GM12878 (cell line): Measurements from ENCODE around the gene DLG2. TPM values are rescaled to one million over a fixed set of nuclear protein-coding genes. Genes with fewer than 3 reads are reported as not detected.

Source experiments
- ATAC-seq: fragments of 200-7000 bp; cut with Tn5 transposase; 3 replicates; pipeline ENCODE4 v1.9.1; 2020; ENCODE audit warnings: mild to moderate bottlenecking, moderate library complexity
- BruUV-seq: library from RNA; stranded (reverse); fragments of 400-500 nt; replicated peaks from 2 replicates; lab custom pipeline; 2021; lab: Mats Ljungman, UMichigan
- CTCF ChIA-PET: fragments of 300-600 bp; sonication (Branson Sonifier 250); formaldehyde crosslinking; extraction: SDS; loops from one replicate; lab custom pipeline; 2021; ENCODE audit warnings: inconsistent platforms; lab: Yijun Ruan, JAX
- POLR2A ChIA-PET: fragments of 350-600 bp; formaldehyde crosslinking; extraction: SDS; loops from one replicate; lab custom pipeline; 2021; ENCODE audit warnings: inconsistent platforms; lab: Charles Lee
- RAD21 ChIA-PET: fragments of 300-600 bp; sonication (Branson Sonifier 250); formaldehyde crosslinking; loops from one replicate; lab custom pipeline; 2023; ENCODE audit warnings: antibody characterized with exemption; ENCODE audit not compliant: unreplicated experiment; lab: Charles Lee
- SMC1A ChIA-PET: fragments of 300-600 bp; sonication (Branson Sonifier 250); formaldehyde crosslinking; loops from one replicate; lab custom pipeline; 2023; ENCODE audit not compliant: unreplicated experiment, uncharacterized antibody; lab: Charles Lee
- DNase-seq: peaks from one replicate; pipeline ENCODE4 v3.0.0-alpha.2; 2011; ENCODE audit warnings: low read depth, low spot score
- FAIRE-seq: peaks from 3 replicates; lab custom pipeline; 2011; peaks lifted over from hg19 to GRCh38; lab: Jason Lieb, UNC
- H2AFZ ChIP-seq: 2 replicates; pipeline ENCODE4 v1.6.0; 2011; ENCODE audit warnings: low read depth, low read length, control low read depth; ENCODE audit not compliant: control insufficient read depth
- H3K27ac ChIP-seq: 2 replicates; pipeline ENCODE4 v1.5.1; 2011; ENCODE audit warnings: control low read depth; ENCODE audit not compliant: control insufficient read depth, insufficient read depth
- H3K27me3 ChIP-seq, 2 experiments: replicated peaks in 1 of 2; 2 replicates each; pipeline versions ENCODE4 v1.6.0 to v1.6.1; 2011; ENCODE audit warnings: low read length in 1 of 2; ENCODE audit not compliant: control insufficient read depth in 2 of 2, insufficient read depth in 2 of 2
- H3K36me3 ChIP-seq, 2 experiments: 2 replicates each; pipeline ENCODE4 v1.5.1; 2011; ENCODE audit warnings: low read length in 1 of 2; ENCODE audit not compliant: control insufficient read depth in 2 of 2, insufficient read depth in 2 of 2
- H3K4me1 ChIP-seq: 2 replicates; pipeline ENCODE4 v1.6.1; 2011; ENCODE audit warnings: mild to moderate bottlenecking, low read length, moderate library complexity, mixed read lengths; ENCODE audit not compliant: control insufficient read depth, insufficient read depth
- H3K4me2 ChIP-seq: 2 replicates; pipeline ENCODE4 v1.6.0; 2011; ENCODE audit warnings: control low read depth; ENCODE audit not compliant: control insufficient read depth, insufficient read depth
- H3K4me3 ChIP-seq: fragments of 200-600 bp; sonication (generic); 2 replicates; pipeline ENCODE4 v1.5.1; 2016
- H3K79me2 ChIP-seq: 2 replicates; pipeline ENCODE4 v1.6.0; 2011; ENCODE audit warnings: low read length; ENCODE audit not compliant: control insufficient read depth, insufficient read depth
- H3K9ac ChIP-seq: 2 replicates; pipeline ENCODE4 v1.8.0; 2011; ENCODE audit warnings: low read length, control low read depth, mixed read lengths; ENCODE audit not compliant: control insufficient read depth, insufficient read depth
- H3K9me3 ChIP-seq: replicated peaks from 3 replicates; pipeline ENCODE4 v1.5.1; 2011; ENCODE audit warnings: mild to moderate bottlenecking, low read length; ENCODE audit not compliant: control insufficient read depth, insufficient read depth
- H4K20me1 ChIP-seq: 2 replicates; pipeline ENCODE4 v1.6.0; 2011; ENCODE audit not compliant: control insufficient read depth, insufficient read depth
- BRCA1 ChIP-seq: IDR thresholded peaks from 2 replicates; pipeline ENCODE4 v1.6.1; 2011; ENCODE audit warnings: low read depth, low read length, improper control_type of control experiment
- FOS ChIP-seq: IDR thresholded peaks from 3 replicates; pipeline ENCODE4 v1.6.1; 2011; ENCODE audit warnings: borderline replicate concordance; ENCODE audit not compliant: insufficient read length; ENCODE audit errors: extremely low read depth
- IRF3 ChIP-seq: fragments of 450-650 bp; IDR thresholded peaks from 2 replicates; pipeline ENCODE4 v1.6.1; 2014; ENCODE audit warnings: mild to moderate bottlenecking
- LARP7 ChIP-seq: fragments of 450-650 bp; IDR thresholded peaks from 2 replicates; pipeline ENCODE4 v1.6.1; 2017; ENCODE audit warnings: mild to moderate bottlenecking
- RB1 ChIP-seq: fragments of 450-650 bp; formaldehyde crosslinking; IDR thresholded peaks from 2 replicates; pipeline ENCODE4 v1.6.1; 2017; ENCODE audit warnings: mild to moderate bottlenecking, borderline replicate concordance
- RBBP5 ChIP-seq: fragments of 200-600 bp; sonication (generic); conservative IDR thresholded peaks from 2 replicates; pipeline ENCODE4 v1.6.1; 2016
- SIN3A ChIP-seq: IDR thresholded peaks from 2 replicates; pipeline ENCODE4 v1.6.1; 2012; ENCODE audit warnings: low read depth, low read length, improper control_type of control experiment
- SIX5 ChIP-seq: IDR thresholded peaks from 2 replicates; pipeline ENCODE4 v1.6.1; 2011; ENCODE audit warnings: mild to moderate bottlenecking, low read depth, low read length, moderate library complexity; ENCODE audit not compliant: severe bottlenecking
- SREBF2 ChIP-seq: IDR thresholded peaks from 2 replicates; pipeline ENCODE4 v1.6.1; 2012; ENCODE audit warnings: mild to moderate bottlenecking, low read length
- ZBTB33 ChIP-seq: fragments of 450-650 bp; IDR thresholded peaks from 2 replicates; pipeline ENCODE4 v1.6.1; 2017; ENCODE audit warnings: mild to moderate bottlenecking
- ZNF687 ChIP-seq: fragments of 450-650 bp; IDR thresholded peaks from 2 replicates; pipeline ENCODE4 v1.6.1; 2017; ENCODE audit warnings: mild to moderate bottlenecking, moderate library complexity
- WGBS: methylation state at CpG from one replicate; pipeline ENCODE4 v1.1.6; 2016; ENCODE audit warnings: low lambda C conversion rate; ENCODE audit not compliant: insufficient replicate concordance, insufficient coverage; ENCODE audit errors: missing lambda C conversion rate; 5-methylcytosine and 5-hydroxymethylcytosine counted together
- in situ Hi-C: fragments of 300-500 bp; cut with MboI; formaldehyde crosslinking; loops from 9 replicates; pipeline ENCODE4 v1.14.3; 2018; ENCODE audit warnings: mixed read lengths
- intact Hi-C: fragments of 100-400 bp; cut with micrococcal nuclease; formaldehyde crosslinking; loops from one replicate; pipeline ENCODE4 v1.14.2; 2022; ENCODE audit not compliant: unreplicated experiment
- polyA plus RNA-seq, 11 experiments: library from polyadenylated mRNA; depleted of rRNA in 4 of 11; unstranded in 6 of 11; stranded (reverse) in 5 of 11; fragments of >200 nt; fragmentation: Nextera tagmentation in 4 of 11; fragmentation: Illumina TruSeq in 1 of 11; extraction: Ambion mirVana in 4 of 11; extraction: Trizol in 1 of 11; gene quantifications; 1 replicate in 1 of 11; 2 replicates in 10 of 11; pipeline versions ENCODE4 v1.2.1 to v1.2.3, GENCODE V29; 2011 to 2016; ENCODE audit warnings: inconsistent platforms in 2 of 11, missing spikeins in 2 of 11, low read depth in 1 of 11
- total RNA-seq, 4 experiments: library from RNA; depleted of rRNA in 3 of 4; stranded (reverse); fragments of >200 nt in 3 of 4; fragmentation: Illumina TruSeq in 1 of 4; extraction: Trizol in 1 of 4; gene quantifications; 2 replicates each; pipeline versions ENCODE4 v1.2.1 to v1.2.3, GENCODE V29; 2013 to 2021

DLG2 gene
- total and polyA plus RNA-seq, 10 of the 15 experiments (the other 5 are each of a cell fraction or from before 2014, with no cell fraction given): 0.09 to 0.98 (median 0.35) TPM

GRCh38 chr11:85170184-85170583, 457.0 kb downstream of the DLG2 start:
- ChIA-PET RAD21 (no interaction called here), SMC1A (no interaction called here), CTCF (no interaction called here), POLR2A (no interaction called here)
- in situ Hi-C loops: no loop called here
- ATAC-seq (no peak), FAIRE-seq (no peak), DNase-seq (no peak)
- Histone ChIP-seq H3K9me3 (no peaks in the 10 kb centered on the region; the same call in 2 of the 3 replicates), H3K27me3 (no peaks in the 10 kb centered on the region), H2AFZ (no peak overlapping the region), H3K79me2 (no peaks in the 10 kb centered on the region), H3K4me2 (no peak overlapping the region), H3K27ac (no peak overlapping the region), H3K4me3 (no peak overlapping the region), H3K36me3 (no peaks in the 10 kb centered on the region), H4K20me1 (no peaks in the 10 kb centered on the region), H3K9ac (no peak overlapping the region), H3K4me1 (no peaks in the 10 kb centered on the region)
- no TSS peak for BruUV-seq
- no peak for TF ChIP-seq ZBTB33
- TF ChIP-seq SREBF2: no peak
- TF ChIP-seq RB1: no peak
- no peak for TF ChIP-seq BRCA1
- TF ChIP-seq LARP7: no peak
- TF ChIP-seq RBBP5: no peak
- TF ChIP-seq FOS: no peak
- TF ChIP-seq ZNF687: no peak
- TF ChIP-seq SIN3A: no peak
- no peak for TF ChIP-seq IRF3
- TF ChIP-seq SIX5: no peak
- 0% methylated on average over 1 of the region's 1 CpG for WGBS
- intact Hi-C loops: loop anchor here (10.0 kb wide), 1 partner anchor 385 kb away; no protein-coding TSS in a partner anchor
